K562 (cell line): ENCODE results near the gene NFIB. TPM values are rescaled to one million over a fixed set of nuclear protein-coding genes. Genes with fewer than 3 reads are reported as not detected.

Experiments used
- BRD4 ChIP-seq: fragments of 200-600 bp; sonication (generic); IDR thresholded peaks from 2 replicates; pipeline ENCODE4 v1.6.1; 2017; ENCODE audit warnings: inconsistent platforms
- CBFA2T3 ChIP-seq: fragments of 450-650 bp; IDR thresholded peaks from 2 replicates; pipeline ENCODE4 v1.6.1; 2017
- CREB1 ChIP-seq, 2 experiments: sonication (generic) in 1 of 2; formaldehyde crosslinking in 1 of 2; IDR thresholded peaks; 2 replicates each; pipeline versions ENCODE4 v1.6.1 to v1.8.0; 2012 to 2022; ENCODE audit warnings: inconsistent platforms in 1 of 2, mild to moderate bottlenecking in 1 of 2, missing genetic modification reagents in 1 of 2, moderate library complexity in 1 of 2
- EHMT2 ChIP-seq: fragments of 450-650 bp; IDR thresholded peaks from 2 replicates; pipeline ENCODE4 v1.6.1; 2018; ENCODE audit warnings: antibody characterized with exemption
- HNRNPLL ChIP-seq: fragments of 200-400 bp; formaldehyde crosslinking; IDR thresholded peaks from 2 replicates; pipeline ENCODE4 v1.6.1; 2017; ENCODE audit warnings: low read length, low read depth, mild to moderate bottlenecking; ENCODE audit not compliant: poor library complexity, severe bottlenecking
- KLF13 ChIP-seq: fragments of 450-650 bp; IDR thresholded peaks from 2 replicates; pipeline ENCODE4 v1.6.1; 2016; ENCODE audit warnings: missing genetic modification characterization, low read depth, mild to moderate bottlenecking, missing compliant biosample characterization, moderate library complexity, borderline replicate concordance
- NFATC3 ChIP-seq: fragments of 450-650 bp; IDR thresholded peaks from 2 replicates; pipeline ENCODE4 v1.6.1; 2017; ENCODE audit warnings: mild to moderate bottlenecking
- NFE2 ChIP-seq: IDR thresholded peaks from 2 replicates; pipeline ENCODE4 v1.6.1; 2014; ENCODE audit warnings: antibody characterized with exemption, low read depth
- PHTF2 ChIP-seq: fragments of 250-450 bp; sonication (Bioruptor Pico); IDR thresholded peaks from 2 replicates; pipeline ENCODE4 v1.5.0; 2021; ENCODE audit warnings: mild to moderate bottlenecking
- POLR3G ChIP-seq: IDR thresholded peaks from 2 replicates; pipeline ENCODE4 v1.6.1; 2011; ENCODE audit not compliant: insufficient read length, insufficient replicate concordance; ENCODE audit errors: extremely low read depth
- PURB ChIP-seq: sonication (generic); formaldehyde crosslinking; IDR thresholded peaks from 2 replicates; pipeline ENCODE4 v1.9.0; 2021; ENCODE audit warnings: low read depth, mild to moderate bottlenecking, missing genetic modification reagents
- REST ChIP-seq, 2 experiments: fragments of 450-650 bp; formaldehyde crosslinking in 1 of 2; IDR thresholded peaks; 2 replicates each; pipeline versions ENCODE4 v1.4.0 to v1.6.1; 2014 to 2020; ENCODE audit warnings: mild to moderate bottlenecking in 2 of 2, borderline replicate concordance in 1 of 2, low read depth in 1 of 2
- RFX7 ChIP-seq: fragments of 250-450 bp; sonication (Bioruptor Pico); IDR thresholded peaks from 2 replicates; pipeline ENCODE4 v1.5.1; 2021; ENCODE audit warnings: mild to moderate bottlenecking
- SNAPC5 ChIP-seq: fragments of 250-450 bp; sonication (Bioruptor Pico); IDR thresholded peaks from 2 replicates; pipeline ENCODE4 v1.8.0; 2021; ENCODE audit warnings: moderate library complexity, mild to moderate bottlenecking, inconsistent platforms
- ZKSCAN1 ChIP-seq: fragments of 150-350 bp; IDR thresholded peaks from 2 replicates; pipeline ENCODE4 v1.6.1; 2016; ENCODE audit warnings: low read depth, low read length
- ZNF23 ChIP-seq: fragments of 250-450 bp; sonication (Bioruptor Pico); IDR thresholded peaks from 2 replicates; pipeline ENCODE4 v1.4.0; 2020; ENCODE audit warnings: mild to moderate bottlenecking
- ZNF583 ChIP-seq: fragments of 250-450 bp; sonication (Bioruptor Pico); IDR thresholded peaks from 2 replicates; pipeline ENCODE4 v1.4.0; 2020
- ZNF785 ChIP-seq: fragments of 250-450 bp; sonication (Bioruptor Pico); IDR thresholded peaks from 2 replicates; pipeline ENCODE4 v1.4.0; 2020; ENCODE audit warnings: mild to moderate bottlenecking
- ZNF830 ChIP-seq: fragments of 250-450 bp; sonication (Bioruptor Pico); IDR thresholded peaks from 2 replicates; pipeline ENCODE4 v1.5.0; 2021; ENCODE audit warnings: mild to moderate bottlenecking
- polyA plus RNA-seq, 8 experiments: library from polyadenylated mRNA; depleted of rRNA in 4 of 8; stranded (reverse) in 5 of 8; unstranded in 3 of 8; fragments of >200 nt; fragmentation: Nextera tagmentation in 2 of 8; fragmentation: Illumina TruSeq in 1 of 8; extraction: Ambion mirVana in 2 of 8; extraction: Trizol in 1 of 8; gene quantifications; 2 replicates each; pipeline versions ENCODE4 v1.2.1 to v1.2.3, GENCODE V29; 2011 to 2014; ENCODE audit warnings: inconsistent platforms in 1 of 8, missing spikeins in 1 of 8
- total RNA-seq, 7 experiments: library from RNA; depleted of rRNA in 6 of 7; stranded (reverse); fragments of >200 nt in 6 of 7; fragmentation: Illumina TruSeq in 2 of 7; extraction: Trizol in 2 of 7; gene quantifications; 2 replicates each; pipeline versions ENCODE4 v1.2.1 to v1.2.3, GENCODE V29; 2011 to 2021; ENCODE audit warnings: low replicate concordance in 1 of 7
- TF ChIP-seq, protein P1 (sequence below): fragments of 450-650 bp; conservative IDR thresholded peaks from 2 replicates; pipeline ENCODE4 v1.6.1; 2016; ENCODE audit warnings: missing genetic modification characterization, low read depth, mild to moderate bottlenecking, control low read depth, missing compliant biosample characterization

Gene NFIB
- total and polyA plus RNA-seq, 9 of the 15 experiments (the other 6 are each of a cell fraction or from before 2014, with no cell fraction given): 1.2 to 3.3 (median 1.9) TPM

DNA sequence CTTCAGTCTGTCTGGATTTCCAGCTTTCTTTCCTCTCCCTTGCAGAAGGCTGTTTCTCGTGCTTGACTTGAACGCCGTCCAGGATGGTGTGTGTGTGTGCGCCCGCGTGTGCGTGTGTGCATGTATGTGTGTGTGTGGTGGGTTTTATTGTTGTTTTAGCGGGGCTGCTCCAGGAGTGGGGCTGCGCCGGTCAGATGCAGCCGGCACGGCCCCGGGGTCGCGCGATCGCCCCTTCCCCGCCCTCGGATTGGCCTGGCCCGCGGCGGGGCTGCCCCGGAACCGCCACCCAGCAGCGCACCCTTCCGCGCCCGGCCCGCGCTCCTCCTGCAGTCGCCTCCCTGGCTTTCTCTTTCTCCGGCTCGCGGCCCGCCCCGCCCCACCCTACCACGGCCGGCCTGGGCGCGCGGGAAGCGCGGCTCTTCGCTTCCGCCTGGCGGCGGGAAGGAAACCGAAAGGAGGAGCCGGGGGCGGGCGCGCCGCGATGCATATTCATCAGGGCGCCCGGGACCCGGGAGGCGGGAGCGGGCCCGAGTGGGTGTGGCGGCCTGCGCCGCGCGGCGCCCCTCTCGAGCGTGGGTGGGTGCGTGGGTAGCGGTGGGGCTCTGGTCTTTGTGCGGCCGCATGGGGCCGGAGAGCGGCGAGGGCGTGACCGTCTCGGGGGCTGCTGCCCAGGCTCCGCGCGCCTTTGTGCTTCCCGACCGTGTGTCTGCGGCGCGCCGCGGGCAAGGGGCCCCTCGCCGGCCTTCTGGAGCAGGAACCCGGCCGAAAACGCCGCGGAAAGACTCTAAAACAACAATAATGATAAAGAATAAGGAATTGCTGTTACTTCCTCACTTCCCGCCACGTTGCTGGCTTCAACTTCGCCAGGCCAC lies 8.5 kb upstream of the NFIB start (continued):
- TF ChIP-seq KLF13 (tag): peak; percentile 76; the same call in 1 of the 2 replicates
- no peak for TF ChIP-seq NFE2
- TF ChIP-seq ZKSCAN1: no peak
- TF ChIP-seq POLR3G: no peak
- no peak for TF ChIP-seq RFX7
- TF ChIP-seq ZNF583: no peak
- TF ChIP-seq PHTF2 (CRISPR knock-in tag): no peak
- no peak for TF ChIP-seq ZNF785 (CRISPR knock-in tag)
- TF ChIP-seq NFATC3: no peak
- TF ChIP-seq ZNF830 (CRISPR knock-in tag): no peak
- TF ChIP-seq PURB: no peak
- no peak for TF ChIP-seq EHMT2
- TF ChIP-seq BRD4: no peak
- TF ChIP-seq ZNF23: no peak
- no peak for TF ChIP-seq CBFA2T3
- peak; percentile 21; the same call in 1 of the 2 replicates for TF ChIP-seq REST (IDR thresholded peaks at IDR 0.05; ENCODE audit: borderline replicate concordance)
- no peak for TF ChIP-seq REST (CRISPR knock-in tag; IDR thresholded peaks at IDR 0.05; ENCODE audit: low read depth)
- no peak for TF ChIP-seq SNAPC5 (CRISPR knock-in tag)
- TF ChIP-seq, protein P1, sequence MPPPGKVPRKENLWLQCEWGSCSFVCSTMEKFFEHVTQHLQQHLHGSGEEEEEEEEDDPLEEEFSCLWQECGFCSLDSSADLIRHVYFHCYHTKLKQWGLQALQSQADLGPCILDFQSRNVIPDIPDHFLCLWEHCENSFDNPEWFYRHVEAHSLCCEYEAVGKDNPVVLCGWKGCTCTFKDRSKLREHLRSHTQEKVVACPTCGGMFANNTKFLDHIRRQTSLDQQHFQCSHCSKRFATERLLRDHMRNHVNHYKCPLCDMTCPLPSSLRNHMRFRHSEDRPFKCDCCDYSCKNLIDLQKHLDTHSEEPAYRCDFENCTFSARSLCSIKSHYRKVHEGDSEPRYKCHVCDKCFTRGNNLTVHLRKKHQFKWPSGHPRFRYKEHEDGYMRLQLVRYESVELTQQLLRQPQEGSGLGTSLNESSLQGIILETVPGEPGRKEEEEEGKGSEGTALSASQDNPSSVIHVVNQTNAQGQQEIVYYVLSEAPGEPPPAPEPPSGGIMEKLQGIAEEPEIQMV: no peak
- TF ChIP-seq CREB1 (IDR thresholded peaks at IDR 0.05): no peak
- no peak for TF ChIP-seq CREB1 (CRISPR knock-in tag; IDR thresholded peaks at IDR 0.05)
- TF ChIP-seq HNRNPLL: peak; percentile 18
